Lung (tissue), 12 donors: ENCODE data around the gene CDH6. TPM values are rescaled to one million over a fixed set of nuclear protein-coding genes. Genes with fewer than 3 reads are reported as not detected.

Experiments
- ATAC-seq: fragments of 200-7000 bp; cut with Tn5 transposase; one replicate; pipeline ENCODE4 v1.9.1; 2020; ENCODE audit warnings: moderate number of reproducible peaks; ENCODE audit not compliant: insufficient read depth, low FRiP score
- DNase-seq, 3 donors: peaks; one replicate each; pipeline ENCODE4 v3.0.0-alpha.2; 2013 to 2017
- H3K27ac ChIP-seq, 2 donors: one replicate each; pipeline ENCODE4 v1.5.1; 2013; ENCODE audit warnings: mild to moderate bottlenecking in 2 of 2, moderate library complexity in 2 of 2, control low read depth in 1 of 2, inconsistent platforms in 1 of 2, low read depth in 1 of 2, low read length in 1 of 2
- H3K27me3 ChIP-seq, 3 donors: one replicate each; pipeline ENCODE4 v1.5.1; 2013; ENCODE audit warnings: low read length in 2 of 3; ENCODE audit not compliant: control insufficient read depth in 3 of 3, insufficient read depth in 3 of 3
- H3K36me3 ChIP-seq, 4 donors: one replicate each; pipeline ENCODE4 v1.5.1; 2013; ENCODE audit warnings: low read length in 4 of 4, mild to moderate bottlenecking in 1 of 4, moderate library complexity in 1 of 4; ENCODE audit not compliant: control insufficient read depth in 4 of 4, insufficient read depth in 4 of 4
- H3K4me1 ChIP-seq, 5 donors: one replicate each; pipeline ENCODE4 v1.5.1; 2013; ENCODE audit warnings: low read length in 5 of 5, mild to moderate bottlenecking in 2 of 5, moderate library complexity in 1 of 5; ENCODE audit not compliant: control insufficient read depth in 5 of 5, insufficient read depth in 5 of 5
- H3K4me3 ChIP-seq: one replicate; pipeline ENCODE4 v1.5.1; 2013; ENCODE audit warnings: mild to moderate bottlenecking, control low read depth, moderate library complexity
- H3K9ac ChIP-seq, 2 donors: one replicate each; pipeline ENCODE4 v1.5.1; 2013; ENCODE audit warnings: low read length in 2 of 2, control low read depth in 1 of 2; ENCODE audit not compliant: insufficient read depth in 1 of 2
- H3K9me3 ChIP-seq, 4 donors: one replicate each; pipeline ENCODE4 v1.5.1; 2013; ENCODE audit warnings: low read length in 3 of 4, mild to moderate bottlenecking in 1 of 4, moderate library complexity in 1 of 4; ENCODE audit not compliant: control insufficient read depth in 4 of 4, insufficient read depth in 3 of 4
- WGBS, 2 donors: extraction: QIAGEN DNeasy Blood & Tissue Kit; methylation state at CpG; one replicate each; pipeline ENCODE4 v1.1.7; 2013; 5-methylcytosine and 5-hydroxymethylcytosine counted together
- polyA plus RNA-seq, 2 donors: library from polyadenylated mRNA; stranded (reverse); fragments of 200-250 nt; gene quantifications; one replicate each; pipeline ENCODE4 v1.2.1, GENCODE V29; 2013
- total RNA-seq, 2 donors: library from RNA; depleted of rRNA in 1 of 2; stranded (reverse); fragments of >200 nt in 1 of 2; gene quantifications; one replicate each; pipeline ENCODE4 v1.2.1, GENCODE V29; 2014 to 2021
- TF ChIP-seq, protein P1 (sequence below): IDR thresholded peaks from 2 replicates; pipeline ENCODE4 v1.5.1; 2012; ENCODE audit warnings: mild to moderate bottlenecking; ENCODE audit errors: control extremely low read depth, extremely low read depth
- donor health status: control.
- donor health status: control.
- donor health status: Bipolar disorder and iron deficiency.
- donor health status: healthy.
- donor health status: DM: yes; HTN: yes; CAD: no.

CDH6 gene
- total and polyA plus RNA-seq, 4 donors: 2.0 to 20.8 (median 2.6) TPM

DNA sequence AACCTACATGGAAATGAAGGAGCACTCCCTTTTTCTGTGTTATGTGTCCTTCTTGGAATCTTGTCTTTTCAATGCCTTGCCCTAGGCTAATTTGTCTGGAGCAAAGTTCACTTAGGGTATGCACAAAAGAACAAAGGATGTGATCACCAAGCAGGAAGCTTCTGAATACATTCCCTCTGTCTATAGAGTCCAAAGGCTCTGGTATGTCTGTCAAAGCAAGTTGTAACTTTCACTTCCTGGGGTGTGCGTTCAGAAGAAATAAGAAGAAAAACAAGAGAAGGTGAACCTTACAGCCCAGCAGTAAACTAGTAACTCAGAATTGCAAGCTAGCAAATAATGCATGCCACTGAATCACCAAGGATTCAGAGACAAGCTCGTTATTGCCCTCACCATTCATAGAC lies 31.7 kb upstream of the CDH6 start:
- TF ChIP-seq, protein P1, sequence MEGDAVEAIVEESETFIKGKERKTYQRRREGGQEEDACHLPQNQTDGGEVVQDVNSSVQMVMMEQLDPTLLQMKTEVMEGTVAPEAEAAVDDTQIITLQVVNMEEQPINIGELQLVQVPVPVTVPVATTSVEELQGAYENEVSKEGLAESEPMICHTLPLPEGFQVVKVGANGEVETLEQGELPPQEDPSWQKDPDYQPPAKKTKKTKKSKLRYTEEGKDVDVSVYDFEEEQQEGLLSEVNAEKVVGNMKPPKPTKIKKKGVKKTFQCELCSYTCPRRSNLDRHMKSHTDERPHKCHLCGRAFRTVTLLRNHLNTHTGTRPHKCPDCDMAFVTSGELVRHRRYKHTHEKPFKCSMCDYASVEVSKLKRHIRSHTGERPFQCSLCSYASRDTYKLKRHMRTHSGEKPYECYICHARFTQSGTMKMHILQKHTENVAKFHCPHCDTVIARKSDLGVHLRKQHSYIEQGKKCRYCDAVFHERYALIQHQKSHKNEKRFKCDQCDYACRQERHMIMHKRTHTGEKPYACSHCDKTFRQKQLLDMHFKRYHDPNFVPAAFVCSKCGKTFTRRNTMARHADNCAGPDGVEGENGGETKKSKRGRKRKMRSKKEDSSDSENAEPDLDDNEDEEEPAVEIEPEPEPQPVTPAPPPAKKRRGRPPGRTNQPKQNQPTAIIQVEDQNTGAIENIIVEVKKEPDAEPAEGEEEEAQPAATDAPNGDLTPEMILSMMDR: no peak
- Histone ChIP-seq H3K4me3 (no peak overlapping the region), H3K4me1 (peaks cover 0 to 2% (median 0%) of the 10 kb centered on the region in 5 donors), H3K36me3 (no peaks in the 10 kb centered on the region), H3K27ac (no peak overlapping the region), H3K9ac (no peak overlapping the region), H3K9me3 (no peaks in the 10 kb centered on the region), H3K27me3 (no peaks in the 10 kb centered on the region)
- WGBS, 2 donors: 29 to 33% methylated on average over 2 of the region's 2 CpGs
- DNase-seq (no peak), ATAC-seq (no peak)

DNA sequence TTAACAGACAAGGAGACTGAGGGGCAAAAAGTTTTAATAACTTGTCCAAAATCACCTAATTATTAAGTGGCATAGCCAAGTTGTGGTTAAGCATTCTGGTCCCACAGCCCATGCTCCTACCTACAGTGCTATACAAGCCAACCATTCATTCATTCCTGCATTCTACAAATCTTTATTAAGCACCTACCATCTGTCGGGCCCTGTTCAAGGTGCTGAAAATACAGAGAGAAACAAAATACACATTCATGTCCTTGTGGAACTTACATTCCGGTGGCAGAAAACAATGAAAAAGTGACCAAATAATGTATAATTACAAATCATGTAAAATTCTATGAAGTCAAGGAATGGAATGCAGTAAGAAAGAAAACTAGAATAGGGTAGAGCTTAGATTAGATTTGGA lies 27.8 kb upstream of the CDH6 start:
- H3K27me3 ChIP-seq: no peaks in the 10 kb centered on the region
- no peaks in the 10 kb centered on the region for H3K36me3 ChIP-seq
- H3K4me1 ChIP-seq: peaks cover 0 to 2% (median 0%) of the 10 kb centered on the region in 5 donors
- H3K4me3 ChIP-seq: no peak overlapping the region
- no peak for DNase-seq
- no peak overlapping the region for H3K9ac ChIP-seq
- TF ChIP-seq, protein P1: no peak
- ATAC-seq: no peak
- WGBS, 2 donors: 64 to 87% methylated on average over 2 of the region's 2 CpGs
- peaks cover 0 to 2% (median 0%) of the 10 kb centered on the region in 4 donors for H3K9me3 ChIP-seq
- no peak overlapping the region for H3K27ac ChIP-seq

DNA sequence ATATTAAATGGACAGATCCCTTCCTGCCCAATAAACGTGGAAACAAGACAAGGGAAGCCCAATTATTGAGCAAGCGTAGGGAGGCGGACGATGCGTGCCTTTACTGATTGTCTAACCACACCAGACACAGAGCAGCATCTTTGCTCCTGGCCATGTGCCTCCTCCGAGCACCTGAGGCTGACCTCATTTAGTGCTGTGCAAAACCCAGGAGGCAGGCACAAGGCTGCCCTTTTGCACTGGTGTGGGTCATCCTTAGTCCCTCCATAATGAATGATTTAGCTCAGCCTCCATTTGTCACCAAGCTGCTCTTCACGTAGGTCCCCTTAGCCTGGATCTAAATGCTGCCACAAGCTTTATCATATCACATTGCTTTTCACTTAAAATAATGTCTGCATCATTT lies 24.1 kb upstream of the CDH6 start:
- Histone ChIP-seq H3K4me3 (no peak overlapping the region), H3K9me3 (peaks cover 0 to 2% (median 0%) of the 10 kb centered on the region in 4 donors), H3K4me1 (no peaks in the 10 kb centered on the region), H3K27me3 (no peaks in the 10 kb centered on the region), H3K27ac (no peak overlapping the region), H3K36me3 (no peaks in the 10 kb centered on the region), H3K9ac (no peak overlapping the region)
- ATAC-seq (no peak), DNase-seq (no peak)
- TF ChIP-seq, protein P1: no peak
- WGBS, 2 donors: 89 to 93% methylated on average over 7 of the region's 7 CpGs

DNA sequence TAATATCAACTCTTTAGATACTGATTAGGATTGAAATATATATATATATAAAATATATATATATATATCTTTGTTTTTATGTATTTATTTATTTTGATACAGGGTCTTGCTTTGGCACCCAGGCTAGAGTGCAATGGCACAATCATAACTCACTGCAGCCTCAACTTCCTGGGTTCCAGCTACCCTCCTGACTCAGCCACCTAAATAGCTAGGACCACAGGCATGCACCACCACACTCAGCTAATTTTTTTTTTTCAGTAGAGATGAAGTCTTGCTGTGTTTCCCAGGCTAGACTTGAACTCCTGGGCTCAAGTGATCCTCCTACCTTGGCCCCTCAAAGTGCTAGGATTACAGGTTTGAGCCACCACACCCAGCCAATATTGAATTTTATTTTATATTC lies 20.6 kb upstream of the CDH6 start:
- Histone ChIP-seq H3K36me3 (no peaks in the 10 kb centered on the region), H3K4me1 (no peaks in the 10 kb centered on the region), H3K4me3 (no peak overlapping the region), H3K9ac (no peak overlapping the region), H3K27me3 (no peaks in the 10 kb centered on the region), H3K9me3 (peaks cover 0 to 2% (median 0%) of the 10 kb centered on the region in 4 donors), H3K27ac (no peak overlapping the region)
- TF ChIP-seq, protein P1: no peak
- DNase-seq: no peak
- ATAC-seq: no peak
